HUES48 (cell line): ENCODE results near the gene CRACR2A.

Source experiments
- H3K27ac ChIP-seq: one replicate; pipeline ENCODE4 v1.7.0; 2013; ENCODE audit warnings: low read depth, low read length, inconsistent platforms
- H3K27me3 ChIP-seq: 2 replicates; pipeline ENCODE4 v1.6.1; 2013; ENCODE audit warnings: mild to moderate bottlenecking, low read length; ENCODE audit not compliant: control insufficient read depth, insufficient read depth
- H3K36me3 ChIP-seq: 2 replicates; pipeline ENCODE4 v1.6.1; 2013; ENCODE audit warnings: low read length; ENCODE audit not compliant: control insufficient read depth, insufficient read depth
- H3K4me1 ChIP-seq: 2 replicates; pipeline ENCODE4 v1.6.1; 2013; ENCODE audit warnings: mild to moderate bottlenecking, low read length; ENCODE audit not compliant: control insufficient read depth, insufficient read depth
- H3K4me3 ChIP-seq: 2 replicates; pipeline ENCODE4 v1.5.1; 2013; ENCODE audit warnings: mild to moderate bottlenecking, low read depth, low read length
- H3K9ac ChIP-seq: 2 replicates; pipeline ENCODE4 v1.6.1; 2013; ENCODE audit warnings: mild to moderate bottlenecking, low read depth, low read length, moderate library complexity
- H3K9me3 ChIP-seq: 2 replicates; pipeline ENCODE4 v1.6.1; 2013; ENCODE audit warnings: low read length; ENCODE audit not compliant: control insufficient read depth, insufficient read depth

The CRACR2A gene

DNA sequence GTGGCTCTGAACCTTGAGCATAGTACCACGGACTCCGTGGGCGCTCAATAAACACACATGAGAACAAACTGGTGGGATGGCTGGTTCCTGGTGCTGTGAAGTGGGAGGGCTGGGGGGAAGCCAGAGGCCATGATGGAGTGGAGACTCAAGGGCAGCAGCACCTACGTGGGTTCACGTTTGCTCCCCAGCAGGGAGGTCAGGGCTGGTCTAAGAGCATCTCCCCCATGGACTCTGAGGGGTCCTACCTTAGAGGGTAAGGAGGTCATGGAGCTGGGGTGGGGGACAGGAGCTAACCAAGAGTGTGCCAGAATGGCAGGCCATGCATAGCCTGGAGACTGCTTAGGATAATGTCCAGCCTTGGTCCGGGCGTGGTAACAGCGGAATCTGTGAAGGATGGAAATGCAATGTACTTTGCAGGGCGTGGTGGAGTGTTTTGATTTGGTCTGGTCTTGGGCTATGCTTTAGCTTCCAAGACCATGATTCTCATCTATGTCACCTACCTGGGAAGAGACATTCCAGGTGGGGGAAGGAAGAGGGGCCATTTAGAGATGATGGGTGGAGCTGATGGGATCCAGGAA, 158.9 kb downstream of the CRACR2A start:
- Histone ChIP-seq H3K27ac (no peak overlapping the region), H3K27me3 (no peaks in the 10 kb centered on the region), H3K9ac (no peak overlapping the region)

DNA sequence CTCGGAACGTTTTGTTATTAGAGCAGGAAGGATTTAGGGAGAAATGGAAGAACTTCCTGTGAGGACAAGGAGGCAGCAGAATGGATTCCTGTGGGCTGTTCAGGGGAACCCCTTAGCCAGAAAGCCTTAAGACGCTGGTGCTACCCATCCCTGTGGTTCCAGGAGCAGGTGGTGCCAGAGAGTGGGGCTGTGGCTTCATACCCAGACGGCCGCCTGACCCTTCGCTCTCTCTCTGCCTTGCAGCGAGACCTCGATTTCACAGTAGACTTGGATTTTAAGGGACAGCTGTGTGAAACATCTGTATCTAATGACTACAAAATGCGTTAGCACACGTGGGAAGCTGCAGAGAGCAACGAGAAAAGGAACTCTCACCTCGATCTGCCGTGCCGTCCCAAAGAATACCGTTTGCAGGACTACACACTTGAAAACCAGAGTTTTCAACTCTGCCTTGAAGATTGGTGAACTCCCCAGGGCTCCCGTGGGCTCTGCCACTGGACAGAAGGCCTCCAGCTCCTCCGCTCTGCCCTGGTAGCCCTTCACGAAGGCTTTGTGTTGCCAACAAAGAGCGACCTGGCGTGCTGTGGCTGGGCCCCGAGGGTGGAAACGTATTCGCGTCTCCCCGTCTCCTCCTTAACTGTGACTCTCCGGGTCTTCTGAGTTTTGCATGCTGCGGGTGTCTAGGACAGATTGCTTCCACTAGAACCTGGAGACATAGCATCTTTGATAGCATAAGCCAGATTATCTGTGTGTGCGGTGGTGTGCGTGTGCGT, 159.9 kb downstream of the CRACR2A start:
- H3K9me3 ChIP-seq: no peaks in the 10 kb centered on the region
- no peak overlapping the region for H3K9ac ChIP-seq
- H3K36me3 ChIP-seq: no peaks in the 10 kb centered on the region
- H3K27ac ChIP-seq: no peak overlapping the region
- no peak overlapping the region for H3K4me3 ChIP-seq
- peaks cover 4% of the 10 kb centered on the region; the same call in 1 of the 2 replicates for H3K27me3 ChIP-seq
- peaks cover under 1% of the 10 kb centered on the region; the same call in 1 of the 2 replicates for H3K4me1 ChIP-seq

More for the DNA sequence above, 158.9 kb downstream of the CRACR2A start:
- Histone ChIP-seq H3K9me3 (no peaks in the 10 kb centered on the region), H3K4me1 (no peaks in the 10 kb centered on the region), H3K4me3 (no peak overlapping the region), H3K36me3 (no peaks in the 10 kb centered on the region)

GRCh38 chr12:3589745-3590144, 163.2 kb downstream of the CRACR2A start:
- Histone ChIP-seq H3K4me1 (peaks cover 8% of the 10 kb centered on the region), H3K27me3 (peaks cover 4% of the 10 kb centered on the region; the same call in 1 of the 2 replicates), H3K9me3 (no peaks in the 10 kb centered on the region), H3K4me3 (no peak overlapping the region), H3K9ac (no peak overlapping the region), H3K27ac (no peak overlapping the region), H3K36me3 (no peaks in the 10 kb centered on the region)

GRCh38 chr12:3587402-3588013, 165.4 kb downstream of the CRACR2A start:
- Histone ChIP-seq H3K36me3 (no peaks in the 10 kb centered on the region), H3K27ac (no peak overlapping the region), H3K4me1 (peaks cover 8% of the 10 kb centered on the region), H3K27me3 (peaks cover 4% of the 10 kb centered on the region; the same call in 1 of the 2 replicates), H3K4me3 (no peak overlapping the region), H3K9ac (no peak overlapping the region), H3K9me3 (no peaks in the 10 kb centered on the region)

GRCh38 chr12:3583656-3584334, 169.1 kb downstream of the CRACR2A start:
- no peak overlapping the region for H3K27ac ChIP-seq
- H3K27me3 ChIP-seq: peaks cover 4% of the 10 kb centered on the region; the same call in 1 of the 2 replicates
- no peak overlapping the region for H3K9ac ChIP-seq
- H3K9me3 ChIP-seq: no peaks in the 10 kb centered on the region
- peaks cover 16% of the 10 kb centered on the region for H3K4me1 ChIP-seq
- H3K4me3 ChIP-seq: no peak overlapping the region
- no peaks in the 10 kb centered on the region for H3K36me3 ChIP-seq

GRCh38 chr12:3580094-3580749, 172.7 kb downstream of the CRACR2A start:
- Histone ChIP-seq H3K9me3 (no peaks in the 10 kb centered on the region), H3K27me3 (no peaks in the 10 kb centered on the region), H3K9ac (no peak overlapping the region), H3K27ac (no peak overlapping the region), H3K4me1 (peaks cover 8% of the 10 kb centered on the region; the same call in 1 of the 2 replicates), H3K4me3 (no peak overlapping the region), H3K36me3 (no peaks in the 10 kb centered on the region)

DNA sequence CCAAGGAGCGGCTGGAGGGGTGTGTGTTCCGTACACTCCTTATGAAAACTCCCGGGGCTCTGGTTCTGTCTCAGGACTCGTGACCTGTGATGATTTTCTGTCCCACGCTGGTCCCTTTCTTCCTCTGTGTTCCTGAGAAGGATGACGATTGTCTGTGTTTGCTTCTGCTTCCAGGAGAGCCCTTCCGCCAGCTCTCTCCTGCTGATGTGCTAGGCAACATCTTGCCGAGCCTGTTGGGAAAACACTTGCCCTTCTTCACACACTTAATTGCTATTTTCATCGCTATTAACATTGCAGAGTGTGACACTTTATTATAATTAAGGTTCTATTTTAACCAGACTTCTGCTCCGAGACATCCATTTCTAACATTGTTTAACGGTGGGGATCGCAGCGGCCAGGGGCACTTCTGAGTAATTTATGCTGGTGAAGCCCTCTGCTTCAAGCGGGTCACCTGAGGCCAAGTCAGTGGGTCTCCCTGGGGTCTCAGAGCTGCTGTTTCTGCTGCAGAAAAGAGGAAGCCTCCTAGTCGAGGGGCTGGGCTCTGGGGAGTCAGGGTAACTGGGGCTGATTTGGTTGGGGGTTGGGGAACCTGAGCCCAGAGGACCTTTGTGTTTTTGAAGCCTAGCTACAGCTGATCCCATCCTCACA, 173.3 kb downstream of the CRACR2A start:
- Histone ChIP-seq H3K9me3 (no peaks in the 10 kb centered on the region), H3K27me3 (no peaks in the 10 kb centered on the region), H3K36me3 (no peaks in the 10 kb centered on the region), H3K4me3 (no peak overlapping the region), H3K4me1 (peaks cover 8% of the 10 kb centered on the region; the same call in 1 of the 2 replicates), H3K27ac (no peak overlapping the region), H3K9ac (no peak overlapping the region)

GRCh38 chr12:3578557-3578956, 174.4 kb downstream of the CRACR2A start:
- Histone ChIP-seq H3K9me3 (no peaks in the 10 kb centered on the region), H3K27ac (no peak overlapping the region), H3K27me3 (no peaks in the 10 kb centered on the region), H3K4me1 (peaks cover 8% of the 10 kb centered on the region; the same call in 1 of the 2 replicates), H3K36me3 (no peaks in the 10 kb centered on the region), H3K9ac (no peak overlapping the region), H3K4me3 (no peak overlapping the region)

- Histone ChIP-seq H3K4me3 (no peak overlapping the region), H3K36me3 (no peaks in the 10 kb centered on the region), H3K9ac (no peak overlapping the region), H3K27me3 (no peaks in the 10 kb centered on the region), H3K4me1 (peaks cover 8% of the 10 kb centered on the region), H3K9me3 (no peaks in the 10 kb centered on the region), H3K27ac (no peak overlapping the region)
These were observed 176.0 kb downstream of the CRACR2A start for GRCh38 chr12:3576891-3577290.

- Histone ChIP-seq H3K9ac (no peak overlapping the region), H3K27ac (no peak overlapping the region), H3K36me3 (no peaks in the 10 kb centered on the region), H3K9me3 (no peaks in the 10 kb centered on the region), H3K4me3 (no peak overlapping the region), H3K27me3 (no peaks in the 10 kb centered on the region), H3K4me1 (peaks cover 17% of the 10 kb centered on the region)
These were observed 177.9 kb downstream of the CRACR2A start for GRCh38 chr12:3574986-3575385.
